ENCODE results near the gene MCTP1.

The MCTP1 gene

DNA sequence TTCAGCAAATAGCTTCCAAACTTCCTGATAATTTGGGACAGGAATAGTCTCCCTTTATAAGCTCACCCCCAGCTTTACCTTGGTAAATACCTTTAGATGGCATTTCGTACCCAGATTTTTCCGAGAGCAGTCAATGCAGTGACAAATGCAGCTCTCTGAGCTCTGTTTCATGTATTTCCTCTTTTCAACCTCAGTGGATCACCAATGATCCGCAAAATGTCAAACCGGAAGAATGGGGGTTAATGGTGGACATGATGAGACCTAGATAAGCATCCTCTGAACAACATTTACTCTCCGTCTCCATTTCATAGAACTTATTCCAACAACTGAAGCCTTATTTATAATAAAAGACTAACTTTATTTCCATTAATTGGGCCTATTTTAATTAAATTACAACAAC lies 227.3 kb downstream of the MCTP1 start:
- H3K27ac ChIP-seq = no peak overlapping the region
- TF ChIP-seq, protein P1, sequence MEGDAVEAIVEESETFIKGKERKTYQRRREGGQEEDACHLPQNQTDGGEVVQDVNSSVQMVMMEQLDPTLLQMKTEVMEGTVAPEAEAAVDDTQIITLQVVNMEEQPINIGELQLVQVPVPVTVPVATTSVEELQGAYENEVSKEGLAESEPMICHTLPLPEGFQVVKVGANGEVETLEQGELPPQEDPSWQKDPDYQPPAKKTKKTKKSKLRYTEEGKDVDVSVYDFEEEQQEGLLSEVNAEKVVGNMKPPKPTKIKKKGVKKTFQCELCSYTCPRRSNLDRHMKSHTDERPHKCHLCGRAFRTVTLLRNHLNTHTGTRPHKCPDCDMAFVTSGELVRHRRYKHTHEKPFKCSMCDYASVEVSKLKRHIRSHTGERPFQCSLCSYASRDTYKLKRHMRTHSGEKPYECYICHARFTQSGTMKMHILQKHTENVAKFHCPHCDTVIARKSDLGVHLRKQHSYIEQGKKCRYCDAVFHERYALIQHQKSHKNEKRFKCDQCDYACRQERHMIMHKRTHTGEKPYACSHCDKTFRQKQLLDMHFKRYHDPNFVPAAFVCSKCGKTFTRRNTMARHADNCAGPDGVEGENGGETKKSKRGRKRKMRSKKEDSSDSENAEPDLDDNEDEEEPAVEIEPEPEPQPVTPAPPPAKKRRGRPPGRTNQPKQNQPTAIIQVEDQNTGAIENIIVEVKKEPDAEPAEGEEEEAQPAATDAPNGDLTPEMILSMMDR (conservative IDR thresholded peaks at IDR 0.05; ENCODE audit: low read depth) = no peak
- ChIA-PET POLR2A (ENCODE audit: low non-redundant PET) (no interaction called here), CTCF (no interaction called here)
- no peak for DNase-seq (ENCODE audit: low spot score)

DNA sequence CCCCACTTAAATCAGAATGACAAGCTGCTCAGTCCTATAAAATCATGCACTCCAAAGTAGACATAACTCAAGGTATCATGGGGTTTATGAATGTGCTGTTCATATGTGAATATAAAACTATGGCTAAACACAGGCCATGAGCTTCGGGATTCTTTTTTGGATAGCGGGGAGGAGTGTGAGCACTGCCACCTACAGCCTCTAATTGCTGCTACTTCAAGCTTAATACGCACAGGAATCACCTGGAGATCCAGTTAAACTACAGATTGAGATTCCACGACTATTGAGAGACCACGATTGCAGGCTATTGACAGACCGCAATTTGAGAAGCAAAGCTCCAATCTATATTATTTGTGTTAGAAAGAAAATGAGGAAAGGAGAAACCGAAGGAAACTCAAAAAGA lies 231.6 kb downstream of the MCTP1 start:
- ChIA-PET POLR2A (ENCODE audit: low non-redundant PET) (no interaction called here), CTCF (interaction anchor here (0.7 kb wide), 1 partner anchor 45 kb away, joined by 3 read pairs; no protein-coding TSS in a partner anchor)

GRCh38 chr5:95050708-95051107 lies 234.2 kb downstream of the MCTP1 start:
- H3K27ac ChIP-seq = no peak overlapping the region
- DNase-seq (ENCODE audit: low spot score) = no peak
- POLR2A ChIA-PET (ENCODE audit: low non-redundant PET) = no interaction called here
- TF ChIP-seq, protein P1 (conservative IDR thresholded peaks at IDR 0.05; ENCODE audit: low read depth) = no peak
- CTCF ChIA-PET = interaction anchor here (0.9 kb wide), 1 partner anchor 82 kb away, joined by 3 read pairs; no protein-coding TSS in a partner anchor

More for the DNA sequence above, 231.6 kb downstream of the MCTP1 start:
- no peak overlapping the region for H3K27ac ChIP-seq
- no peak for DNase-seq (ENCODE audit: low spot score)
- TF ChIP-seq, protein P1 (conservative IDR thresholded peaks at IDR 0.05; ENCODE audit: low read depth) = no peak

GRCh38 chr5:95048628-95049027 lies 236.3 kb downstream of the MCTP1 start:
- TF ChIP-seq, protein P1 (conservative IDR thresholded peaks at IDR 0.05; ENCODE audit: low read depth) = no peak
- CTCF ChIA-PET = interaction anchor here (0.6 kb wide), 1 partner anchor 296 kb away, joined by 3 read pairs; no protein-coding TSS in a partner anchor
- no peak for DNase-seq (ENCODE audit: low spot score)
- no peak overlapping the region for H3K27ac ChIP-seq
- POLR2A ChIA-PET (ENCODE audit: low non-redundant PET) = no interaction called here

DNA sequence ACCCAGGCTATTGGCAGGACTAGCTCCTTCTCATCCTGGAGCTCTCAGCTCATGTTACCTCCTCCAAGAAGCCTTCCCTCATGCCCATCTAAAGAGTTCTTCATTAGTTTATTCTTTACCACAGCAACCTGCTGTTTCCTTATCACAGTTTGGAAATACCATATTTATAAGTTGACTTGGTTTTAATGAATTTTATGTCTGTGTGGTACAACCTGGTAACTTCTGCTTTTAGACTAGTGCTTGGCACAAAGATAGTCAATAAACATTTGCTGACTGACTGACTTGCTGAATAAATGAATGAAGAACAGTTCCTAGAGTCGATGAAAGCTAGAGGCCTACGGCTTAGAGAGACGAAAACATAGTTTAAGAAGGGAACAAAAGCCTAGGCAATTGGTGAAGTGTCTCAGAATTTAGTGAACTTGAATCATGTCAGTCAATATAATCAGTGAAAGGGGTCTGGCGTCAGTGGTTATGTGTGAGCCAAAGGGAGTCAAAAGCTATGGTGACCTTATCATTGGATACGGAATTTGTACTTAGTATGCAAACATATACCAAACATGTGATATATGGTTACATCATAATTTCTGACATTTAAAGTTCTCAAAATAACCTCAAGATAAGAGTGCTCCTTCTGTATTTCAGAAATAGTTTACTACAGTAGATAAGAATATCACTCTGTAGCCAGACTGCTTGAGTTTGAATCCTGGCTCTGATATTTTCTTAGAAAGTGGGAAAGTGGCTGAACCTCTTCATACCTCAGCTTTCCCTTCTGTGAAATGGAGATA lies 239.5 kb downstream of the MCTP1 start:
- ChIA-PET POLR2A (ENCODE audit: low non-redundant PET) (no interaction called here), CTCF (no interaction called here)
- TF ChIP-seq, protein P1 (conservative IDR thresholded peaks at IDR 0.05; ENCODE audit: low read depth) = no peak
- DNase-seq (ENCODE audit: low spot score) = no peak
- H3K27ac ChIP-seq = no peak overlapping the region

DNA sequence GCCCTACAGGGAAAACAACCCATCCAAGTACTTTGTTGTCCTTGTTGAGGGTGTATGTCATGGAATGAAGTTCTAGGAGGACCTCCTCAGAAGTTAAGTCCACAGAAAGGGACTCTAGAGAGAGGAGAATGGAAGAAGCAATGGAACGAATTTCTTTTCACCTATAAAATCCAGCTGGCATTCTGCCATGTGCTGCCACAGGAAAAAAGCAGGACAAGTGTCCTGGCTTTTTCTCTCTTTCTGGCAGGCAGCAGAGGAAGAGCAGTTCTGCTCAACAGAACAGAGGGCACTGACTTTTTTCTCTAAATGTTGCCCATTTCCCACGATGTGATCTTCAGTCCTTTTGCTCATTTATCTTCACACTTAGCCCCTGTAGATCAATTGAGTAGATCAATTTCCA lies 240.8 kb downstream of the MCTP1 start:
- H3K27ac ChIP-seq = no peak overlapping the region
- POLR2A ChIA-PET (ENCODE audit: low non-redundant PET) = no interaction called here
- TF ChIP-seq, protein P1 (conservative IDR thresholded peaks at IDR 0.05; ENCODE audit: low read depth) = no peak
- CTCF ChIA-PET = no interaction called here
- DNase-seq (ENCODE audit: low spot score) = no peak

Data from RWPE1 (cell line).